Neuronal stem cell (in vitro differentiated cells): ENCODE measurements around the gene XXYLT1.

Experiments
- DNase-seq: peaks from one replicate; pipeline ENCODE4 v3.0.0-alpha.2; 2013; ENCODE audit warnings: low spot score
- H2AFZ ChIP-seq: one replicate; pipeline ENCODE4 v1.6.1; 2013; ENCODE audit warnings: mild to moderate bottlenecking, low read length, inconsistent platforms
- H2AK5ac ChIP-seq: 2 replicates; pipeline ENCODE4 v1.6.1; 2013; ENCODE audit warnings: low read depth, mild to moderate bottlenecking, inconsistent platforms, low read length, moderate library complexity, mixed read lengths
- H2BK120ac ChIP-seq: 2 replicates; pipeline ENCODE4 v1.6.1; 2013; ENCODE audit warnings: low read depth, mild to moderate bottlenecking, inconsistent platforms, low read length, moderate library complexity, mixed read lengths
- H2BK12ac ChIP-seq: one replicate; pipeline ENCODE4 v1.6.1; 2013; ENCODE audit warnings: low read length, inconsistent platforms
- H2BK15ac ChIP-seq: 2 replicates; pipeline ENCODE4 v1.6.1; 2013; ENCODE audit warnings: mild to moderate bottlenecking, low read length, inconsistent platforms, mixed read lengths
- H2BK5ac ChIP-seq: one replicate; pipeline ENCODE4 v1.6.1; 2013; ENCODE audit warnings: inconsistent platforms, mild to moderate bottlenecking, low read length, moderate library complexity
- H3K14ac ChIP-seq: one replicate; pipeline ENCODE4 v1.6.1; 2013; ENCODE audit warnings: low read length, inconsistent platforms
- H3K18ac ChIP-seq: 2 replicates; pipeline ENCODE4 v1.6.1; 2013; ENCODE audit warnings: low read length, inconsistent platforms
- H3K23ac ChIP-seq: 2 replicates; pipeline ENCODE4 v1.6.1; 2013; ENCODE audit warnings: low read depth, mild to moderate bottlenecking, mixed read lengths, low read length, inconsistent platforms; ENCODE audit not compliant: poor library complexity
- H3K27ac ChIP-seq: replicated peaks from 3 replicates; pipeline ENCODE4 v1.5.1; 2013; ENCODE audit warnings: low read length, inconsistent platforms
- H3K27me3 ChIP-seq, 3 experiments: 2 replicates each; pipeline ENCODE4 v1.6.1; 2013; ENCODE audit warnings: low read length in 3 of 3, mild to moderate bottlenecking in 2 of 3, inconsistent platforms in 1 of 3, low read depth in 1 of 3, mixed read lengths in 1 of 3, moderate library complexity in 1 of 3; ENCODE audit not compliant: control insufficient read depth in 3 of 3, insufficient read depth in 3 of 3
- H3K36me3 ChIP-seq, 2 donors: replicated peaks in 1 of 2; 2 replicates each; pipeline ENCODE4 v1.6.1; 2013; ENCODE audit warnings: low read length in 2 of 2; ENCODE audit not compliant: control insufficient read depth in 2 of 2, insufficient read depth in 2 of 2
- H3K4ac ChIP-seq: 2 replicates; pipeline ENCODE4 v1.6.1; 2013; ENCODE audit warnings: inconsistent platforms, mild to moderate bottlenecking, low read length, moderate library complexity
- H3K4me1 ChIP-seq, 2 donors: 1 replicate in 1 of 2; 2 replicates in 1 of 2; pipeline ENCODE4 v1.6.1; 2013; ENCODE audit warnings: low read length in 2 of 2, low read depth in 1 of 2; ENCODE audit not compliant: control insufficient read depth in 2 of 2, insufficient read depth in 1 of 2
- H3K4me2 ChIP-seq: one replicate; pipeline ENCODE4 v1.6.1; 2013; ENCODE audit warnings: mild to moderate bottlenecking, low read length, inconsistent platforms; ENCODE audit not compliant: insufficient read depth, poor library complexity, severe bottlenecking
- H3K4me3 ChIP-seq, 2 donors: 2 replicates each; pipeline ENCODE4 v1.5.1; 2013; ENCODE audit warnings: low read length in 2 of 2, mild to moderate bottlenecking in 2 of 2, inconsistent platforms in 1 of 2, moderate library complexity in 1 of 2
- H3K79me1 ChIP-seq: one replicate; pipeline ENCODE4 v1.6.1; 2013; ENCODE audit warnings: low read depth, mild to moderate bottlenecking, inconsistent platforms, low read length, moderate library complexity
- H3K9ac ChIP-seq: one replicate; pipeline ENCODE4 v1.6.1; 2013; ENCODE audit warnings: mild to moderate bottlenecking, low read depth, low read length, inconsistent platforms; ENCODE audit not compliant: poor library complexity
- H3K9me3 ChIP-seq, 2 donors: replicated peaks in 1 of 2; 2 replicates each; pipeline versions ENCODE3 to v1.6.1; 2013; ENCODE audit warnings: low read length in 2 of 2, mild to moderate bottlenecking in 2 of 2, inconsistent platforms in 1 of 2, low read depth in 1 of 2, mixed read lengths in 1 of 2, moderate library complexity in 1 of 2; ENCODE audit not compliant: control insufficient read depth in 2 of 2, insufficient read depth in 1 of 2
- H4K8ac ChIP-seq: one replicate; pipeline ENCODE4 v1.6.1; 2013; ENCODE audit warnings: low read depth, mild to moderate bottlenecking, inconsistent platforms, low read length, moderate library complexity
- H4K91ac ChIP-seq: one replicate; pipeline ENCODE4 v1.6.1; 2013; ENCODE audit warnings: low read length, low read depth, mild to moderate bottlenecking, inconsistent platforms; ENCODE audit not compliant: poor library complexity
- WGBS, 2 donors: extraction: QIAGEN DNeasy Blood & Tissue Kit; methylation state at CpG; one replicate each; pipeline ENCODE4 v1.1.7; 2013; ENCODE audit warnings: missing lambda C conversion rate in 2 of 2, mixed read lengths in 1 of 2; ENCODE audit not compliant: insufficient read length in 2 of 2, insufficient replicate concordance in 1 of 2; ENCODE audit errors: extremely low coverage in 2 of 2; 5-methylcytosine and 5-hydroxymethylcytosine counted together

The XXYLT1 gene

DNA sequence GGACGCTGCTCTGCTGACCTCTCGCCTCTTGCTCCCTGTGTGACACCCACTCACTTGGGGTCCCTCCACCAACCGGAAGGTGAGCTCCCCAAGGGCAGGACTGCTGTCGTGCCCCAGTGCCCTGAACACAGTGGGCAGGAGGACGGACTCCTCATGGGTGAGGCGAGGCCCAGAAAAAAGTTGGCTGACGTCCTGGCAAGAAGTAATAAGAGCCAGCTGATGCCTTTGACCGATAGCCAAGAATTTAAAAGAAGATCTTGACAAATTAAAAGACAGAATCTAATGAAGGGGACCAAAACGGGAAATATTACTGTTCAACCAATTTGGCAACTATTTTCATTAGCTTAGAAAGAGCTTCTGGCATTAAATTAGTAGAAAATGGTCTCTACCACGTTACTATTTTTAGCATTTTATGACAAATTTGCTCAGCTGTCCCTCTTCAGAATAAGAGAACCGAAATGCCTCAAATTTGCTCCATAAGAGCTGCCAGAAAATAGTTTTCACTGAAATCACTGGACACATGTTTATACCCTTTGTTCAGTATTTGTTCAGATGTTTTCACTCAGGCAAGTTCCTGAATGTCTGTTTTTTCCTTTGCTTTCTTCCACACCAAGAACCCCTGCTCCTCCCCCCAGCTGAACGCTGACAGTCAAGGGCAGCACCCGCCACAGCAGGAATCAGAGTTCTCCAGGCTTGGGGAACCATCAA, 60.5 kb downstream of the XXYLT1 start:
- no peak overlapping the region for H4K91ac ChIP-seq

DNA sequence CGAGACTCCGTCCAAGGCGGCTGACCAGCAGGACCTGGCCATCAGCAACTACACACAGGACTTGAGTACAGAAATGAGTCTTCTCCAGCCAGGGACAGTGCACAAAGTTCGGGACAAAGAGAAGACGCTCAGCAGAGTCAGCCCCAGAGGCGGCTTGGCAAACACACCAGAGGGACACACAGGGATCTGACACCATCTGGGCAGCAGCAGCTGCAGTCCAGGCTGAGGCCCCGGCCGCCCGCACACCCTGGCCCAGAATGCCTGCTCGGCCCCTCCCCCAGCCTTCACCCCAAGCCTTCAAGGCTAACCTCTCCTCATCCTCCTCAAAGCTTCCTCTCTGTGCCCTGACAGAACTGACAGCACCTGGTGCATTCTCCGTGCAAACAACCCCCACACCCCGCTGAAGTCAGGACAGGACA, 61.1 kb downstream of the XXYLT1 start:
- Histone ChIP-seq H3K9ac (peak overlapping the region; percentile 74), H2AFZ (no peak overlapping the region), H3K4me1 (peaks cover 10 to 14% of the 10 kb centered on the region in 2 donors), H3K18ac (peak overlapping the region; percentile 81), H2BK120ac (peak overlapping the region; percentile 58), H3K27ac (no peak overlapping the region), H3K14ac (peak overlapping the region; percentile 83), H3K4me2 (no peak overlapping the region), H4K91ac (no peak overlapping the region), H3K23ac (peak overlapping the region; percentile 50), H3K4me3 (no peak overlapping the region), H3K27me3 (no peaks in the 10 kb centered on the region), H2BK5ac (no peak overlapping the region), H2BK12ac (no peak overlapping the region), H3K9me3 (peaks cover 5 to 11% of the 10 kb centered on the region in 2 donors), H2BK15ac (peak overlapping the region; percentile 31), H3K36me3 (no peaks in the 10 kb centered on the region), H4K8ac (no peak overlapping the region), H3K4ac (peak overlapping the region; percentile 59), H3K79me1 (peaks cover 16% of the 10 kb centered on the region), H2AK5ac (peak overlapping the region; percentile 83)
- DNase-seq, result no peak
- no CpG with 5 or more reads among the region's 12 CpGs for WGBS, 2 donors

More for the DNA sequence above, 60.5 kb downstream of the XXYLT1 start:
- DNase-seq, result no peak
- peaks cover 5 to 11% of the 10 kb centered on the region in 2 donors for H3K9me3 ChIP-seq
- no peak overlapping the region for H2BK5ac ChIP-seq
- H3K4me2 ChIP-seq, result no peak overlapping the region
- H2AK5ac ChIP-seq, result peak overlapping the region; percentile 83
- H3K79me1 ChIP-seq, result peaks cover 16% of the 10 kb centered on the region
- WGBS, 2 donors, result no CpG with 5 or more reads among the region's 13 CpGs
- peak overlapping the region; percentile 74 for H3K9ac ChIP-seq
- H3K4me3 ChIP-seq, result no peak overlapping the region
- H3K4me1 ChIP-seq, result peaks cover 9 to 10% of the 10 kb centered on the region in 2 donors
- peak overlapping the region; percentile 50 for H3K23ac ChIP-seq
- H3K14ac ChIP-seq, result peak overlapping the region; percentile 83
- H3K36me3 ChIP-seq, result no peaks in the 10 kb centered on the region
- peak overlapping the region; percentile 31 for H2BK15ac ChIP-seq
- peak overlapping the region; percentile 58 for H2BK120ac ChIP-seq
- H2BK12ac ChIP-seq, result no peak overlapping the region
- H2AFZ ChIP-seq, result no peak overlapping the region
- H4K8ac ChIP-seq, result no peak overlapping the region
- no peak overlapping the region for H3K27ac ChIP-seq
- H3K4ac ChIP-seq, result peak overlapping the region; percentile 59
- peak overlapping the region; percentile 81 for H3K18ac ChIP-seq
- no peaks in the 10 kb centered on the region for H3K27me3 ChIP-seq

DNA sequence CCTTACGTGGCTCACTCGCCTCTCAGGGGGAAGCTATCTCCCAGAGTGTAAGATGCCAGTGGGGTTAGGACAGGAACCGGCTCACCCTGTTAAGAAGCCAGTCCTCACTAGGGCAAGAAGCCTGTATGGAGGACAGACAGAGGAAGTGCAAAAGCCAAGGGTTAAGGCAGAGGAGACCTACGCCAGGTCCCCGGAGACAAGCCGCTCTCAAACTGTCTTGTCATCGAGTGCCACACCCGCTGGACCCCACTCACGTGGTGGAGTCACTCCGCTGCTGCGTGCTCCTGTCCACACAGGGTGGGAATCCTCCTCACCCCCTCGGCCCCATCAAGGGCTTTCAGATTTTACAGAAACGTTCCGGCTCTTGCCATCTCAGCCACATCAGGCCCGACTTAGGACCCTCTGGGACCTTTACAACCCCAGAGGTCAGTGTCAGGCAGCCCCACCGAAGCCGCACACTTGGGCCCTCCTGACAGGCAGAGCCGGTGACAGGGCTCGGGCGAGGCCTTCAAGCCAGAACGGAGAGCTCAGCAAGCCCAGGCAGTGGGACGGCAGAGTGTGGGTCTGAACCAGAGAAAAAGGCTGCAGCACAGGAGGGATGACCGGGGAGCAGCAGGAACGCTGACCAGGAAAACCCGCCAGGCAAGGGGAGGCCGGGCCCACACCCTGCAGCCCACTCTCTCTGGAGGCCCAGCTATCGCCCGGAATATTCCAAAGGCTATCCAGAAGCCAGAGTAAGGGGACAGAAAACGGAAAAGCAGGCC, 61.7 kb downstream of the XXYLT1 start:
- Histone ChIP-seq H3K36me3 (no peaks in the 10 kb centered on the region), H3K4me2 (no peak overlapping the region), H4K91ac (no peak overlapping the region), H3K18ac (peak overlapping the region; percentile 77), H3K23ac (peak overlapping the region; percentile 39), H3K79me1 (peaks cover 12% of the 10 kb centered on the region), H3K27me3 (no peaks in the 10 kb centered on the region), H2BK120ac (no peak overlapping the region), H3K4ac (no peak overlapping the region), H2BK12ac (no peak overlapping the region), H3K9ac (no peak overlapping the region), H4K8ac (no peak overlapping the region), H3K4me1 (peaks cover 15 to 19% of the 10 kb centered on the region in 2 donors), H2BK15ac (no peak overlapping the region), H3K14ac (peak overlapping the region; percentile 63), H2BK5ac (peak overlapping the region; percentile 15), H2AFZ (no peak overlapping the region), H3K27ac (peak overlapping the region; percentile 11), H2AK5ac (peak overlapping the region; percentile 9), H3K9me3 (peaks cover 5 to 11% of the 10 kb centered on the region in 2 donors), H3K4me3 (peak overlapping the region in 1 of 2 donors; percentile 31)
- no peak for DNase-seq
- no CpG with 5 or more reads among the region's 29 CpGs for WGBS, 2 donors

DNA sequence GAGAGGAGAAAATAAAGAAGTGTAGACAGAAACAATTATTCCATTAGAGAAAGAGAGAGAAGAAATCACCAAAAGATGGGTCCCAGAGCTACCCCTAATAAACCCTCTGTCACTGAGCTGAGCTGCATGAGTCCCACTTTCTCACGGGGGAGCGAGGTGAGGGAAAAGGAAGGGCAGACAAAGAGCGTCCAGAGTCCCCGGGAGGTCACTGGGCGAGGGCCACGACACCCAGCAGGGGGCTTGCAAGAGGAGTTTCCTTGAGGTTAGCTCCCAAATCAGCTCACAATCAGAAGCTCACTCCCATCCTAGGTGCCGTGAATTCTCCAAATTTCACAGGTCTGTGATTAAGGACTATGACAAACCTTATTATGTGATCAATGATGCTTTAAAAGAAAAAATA, 62.3 kb downstream of the XXYLT1 start:
- Histone ChIP-seq H2BK120ac (no peak overlapping the region), H2AFZ (no peak overlapping the region), H2BK15ac (no peak overlapping the region), H3K4me1 (peaks cover 17 to 26% of the 10 kb centered on the region in 2 donors), H3K4me3 (no peak overlapping the region), H4K8ac (no peak overlapping the region), H2BK5ac (peak overlapping the region; percentile 15), H3K9ac (no peak overlapping the region), H3K27ac (no peak overlapping the region), H3K23ac (no peak overlapping the region), H4K91ac (no peak overlapping the region), H3K4me2 (no peak overlapping the region), H2AK5ac (no peak overlapping the region), H3K36me3 (no peaks in the 10 kb centered on the region), H3K79me1 (peaks cover 12% of the 10 kb centered on the region), H3K4ac (no peak overlapping the region), H2BK12ac (no peak overlapping the region), H3K14ac (no peak overlapping the region), H3K27me3 (no peaks in the 10 kb centered on the region), H3K9me3 (peaks cover 5 to 11% of the 10 kb centered on the region in 2 donors), H3K18ac (no peak overlapping the region)
- WGBS, 2 donors, result no CpG with 5 or more reads among the region's 7 CpGs
- no peak for DNase-seq
